GM21367 (cell line): ENCODE measurements around the gene CRACR2A.

Experiments
- ATAC-seq: cut with Tn5 transposase; IDR thresholded peaks from one replicate; pipeline ENCODE4 v1.9.1; 2021; ENCODE audit not compliant: unreplicated experiment

Gene CRACR2A

DNA sequence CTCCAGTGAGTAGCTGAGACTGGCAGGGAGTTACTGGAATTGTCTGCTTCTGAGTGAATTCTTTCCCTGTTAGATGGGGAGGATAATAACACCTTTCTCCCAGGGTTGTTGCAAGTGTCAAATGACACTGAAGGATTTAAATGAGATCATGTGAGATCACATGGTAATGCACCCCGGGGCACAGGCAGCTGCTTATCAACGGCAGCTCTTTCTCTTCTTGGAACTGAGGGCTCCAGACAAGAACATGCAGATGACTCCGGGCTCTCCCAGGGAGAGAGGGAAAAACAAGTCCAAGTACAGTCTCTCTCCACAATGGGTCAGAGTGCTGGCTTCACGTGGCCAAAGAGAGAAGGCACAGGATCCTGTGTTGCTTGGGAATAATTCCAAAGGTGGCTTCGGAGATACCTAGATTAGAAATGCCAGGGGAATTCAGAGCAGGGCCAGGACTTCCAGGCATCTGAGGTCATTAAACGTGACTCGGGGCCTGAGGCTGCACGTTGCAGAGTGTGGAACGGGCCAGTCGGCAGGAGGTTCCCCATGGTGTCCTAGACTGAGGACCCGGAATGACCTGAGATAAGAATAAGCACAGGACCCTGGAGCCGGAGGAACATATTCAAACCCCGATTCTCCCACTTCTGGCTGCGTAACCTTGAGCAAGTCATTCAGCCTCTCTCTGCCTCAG is 152.7 kb downstream of the CRACR2A start:
- ATAC-seq, result no peak

DNA sequence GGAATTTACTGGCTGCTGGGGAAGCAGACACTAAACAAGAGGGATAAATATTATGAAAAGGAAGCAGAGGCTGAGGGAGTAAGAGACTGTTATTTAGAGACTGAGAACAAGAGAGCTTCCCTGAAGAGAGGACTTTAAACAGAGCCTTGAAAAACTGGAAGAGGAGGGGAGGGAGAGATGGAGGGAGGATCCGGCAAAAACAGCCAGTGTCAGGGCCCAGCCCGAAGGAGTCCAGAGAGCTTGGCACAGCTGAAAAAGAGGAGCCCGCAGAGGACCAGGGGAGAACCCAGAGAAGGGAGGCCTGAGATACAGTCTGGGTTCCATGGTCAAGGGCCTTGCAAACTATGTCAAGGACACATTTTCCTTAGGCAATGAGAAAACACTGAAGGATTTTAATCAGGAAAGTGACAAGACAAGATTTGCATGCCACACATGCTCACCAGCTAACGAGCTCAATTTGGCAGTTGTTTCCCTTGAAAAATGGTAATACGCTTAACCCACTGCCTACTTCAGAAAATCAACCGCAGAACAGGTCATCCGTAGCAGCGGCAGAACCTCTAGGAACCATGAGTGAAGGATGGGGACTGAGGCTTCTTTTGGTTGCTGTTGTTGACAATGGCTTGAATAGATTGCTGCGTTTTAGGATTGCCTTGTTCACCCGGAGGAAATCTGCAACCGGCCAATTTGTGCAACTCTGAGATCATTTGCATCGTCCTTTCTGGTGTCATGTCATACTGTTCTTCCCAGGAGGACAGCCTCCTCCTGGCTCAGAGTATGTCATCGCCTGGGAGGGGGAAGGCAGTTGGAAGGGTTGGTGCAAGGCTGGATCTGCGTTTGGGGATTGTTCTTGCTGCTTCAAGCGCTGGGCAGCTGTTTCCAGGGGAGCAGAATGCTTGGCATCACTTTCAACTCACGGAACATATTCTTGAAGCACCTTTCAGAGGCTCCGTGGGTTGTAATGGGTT is 153.7 kb downstream of the CRACR2A start:
- no peak for ATAC-seq

DNA sequence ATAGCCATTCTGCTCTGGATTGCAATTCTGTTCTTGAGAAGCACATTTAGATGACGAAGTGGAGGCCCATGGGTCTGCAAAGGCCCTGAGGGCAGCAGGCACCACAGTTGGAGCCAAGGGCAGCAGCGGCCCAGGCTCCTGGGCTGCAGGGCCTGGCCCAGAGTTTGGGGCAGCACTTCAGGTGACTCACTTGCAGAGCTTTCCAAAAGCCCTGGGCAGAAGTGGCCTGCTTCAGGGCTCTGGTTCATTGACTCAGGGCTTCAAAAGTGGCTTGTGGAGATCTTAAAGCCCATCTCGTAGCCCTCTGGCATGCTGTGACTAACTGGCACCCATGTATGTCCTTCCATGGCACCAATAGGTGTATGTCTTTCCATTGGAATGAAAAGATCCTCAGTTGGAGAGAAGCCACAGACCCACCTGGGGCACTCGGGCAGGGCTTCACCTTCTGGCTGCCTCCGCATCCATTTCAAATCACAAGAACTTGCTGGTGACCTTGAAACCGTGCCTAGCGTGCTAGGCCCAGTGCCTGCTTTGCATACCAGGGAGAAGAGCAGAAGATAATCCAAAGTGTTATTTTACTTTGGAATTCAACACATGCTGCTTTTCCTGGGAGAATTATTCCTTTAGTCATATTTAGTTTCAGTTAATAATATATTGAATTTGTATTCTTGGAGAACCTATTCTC is 155.2 kb downstream of the CRACR2A start:
- ATAC-seq, result no peak

DNA sequence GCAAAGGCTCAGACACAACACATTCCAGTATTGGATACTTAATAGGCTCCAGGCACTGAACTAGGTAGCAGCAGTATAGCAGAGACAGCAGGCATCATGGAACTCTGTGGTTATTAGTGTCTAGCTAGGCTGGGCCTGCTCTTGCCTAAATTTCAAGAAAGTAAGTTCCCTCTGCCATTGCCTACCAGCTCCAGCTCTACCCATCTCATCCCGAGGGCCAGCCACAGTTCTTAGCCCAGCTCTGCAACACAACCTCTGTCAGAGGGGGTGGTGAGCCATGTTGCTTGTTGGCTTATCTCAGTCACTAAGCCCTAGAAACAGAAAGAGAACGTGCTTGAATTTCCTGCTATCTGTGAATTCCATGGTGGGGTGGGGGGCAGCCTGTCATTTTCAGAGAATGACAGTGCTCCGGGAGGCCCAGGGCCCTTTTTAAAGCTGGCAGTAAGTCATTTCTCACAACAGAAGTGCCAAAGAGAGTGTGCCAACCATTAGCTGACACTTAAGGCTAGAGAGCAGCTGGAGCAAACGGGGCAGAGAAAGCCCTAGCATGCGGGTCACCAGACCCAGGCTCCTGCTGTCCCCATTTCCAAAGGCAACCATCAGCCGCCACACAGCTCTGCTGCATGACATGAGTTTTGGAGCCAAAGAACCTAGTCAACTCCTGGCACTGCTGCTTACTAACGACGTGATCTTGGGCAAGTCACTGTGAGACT is 156.1 kb downstream of the CRACR2A start:
- ATAC-seq, result no peak

DNA sequence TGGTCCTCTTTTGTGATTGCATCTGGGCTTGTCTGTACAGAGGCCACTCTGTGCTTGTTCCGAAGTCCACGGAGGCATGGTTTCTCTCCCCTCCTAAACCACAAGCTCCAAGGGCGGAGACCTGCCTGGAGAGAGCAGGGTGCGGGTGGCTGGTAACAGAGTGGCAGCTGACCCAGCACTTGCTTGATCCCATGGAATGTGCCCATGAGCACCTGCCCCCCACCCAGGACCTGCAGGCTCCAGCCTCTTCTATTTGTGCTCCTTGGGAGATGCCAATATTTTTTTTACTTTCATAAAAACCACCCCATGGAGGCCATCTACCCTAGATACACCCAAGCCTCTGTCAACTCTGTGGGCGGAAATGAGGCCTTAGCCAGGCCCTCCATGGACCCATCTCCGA is 157.2 kb downstream of the CRACR2A start:
- ATAC-seq, result no peak

DNA sequence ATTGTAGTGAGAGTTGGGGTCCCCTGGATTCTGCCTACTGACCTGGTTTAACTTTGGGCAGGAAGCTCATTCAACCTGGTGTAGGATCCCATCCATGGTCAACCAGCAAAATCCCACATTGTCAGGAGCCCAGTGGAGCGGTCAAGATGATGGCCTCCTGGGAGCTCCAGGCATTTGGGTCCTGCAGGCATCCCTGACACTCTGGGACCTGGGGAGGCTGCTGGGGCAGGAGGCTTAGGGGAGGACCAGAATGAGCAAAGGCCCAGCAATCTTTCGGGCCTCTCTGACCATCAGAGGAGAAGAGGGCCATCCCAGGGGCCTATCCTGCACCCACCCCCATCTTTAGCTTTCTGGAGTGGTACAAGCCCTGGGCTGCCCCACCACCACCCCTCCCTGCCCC is 157.9 kb downstream of the CRACR2A start:
- ATAC-seq, result no peak

DNA sequence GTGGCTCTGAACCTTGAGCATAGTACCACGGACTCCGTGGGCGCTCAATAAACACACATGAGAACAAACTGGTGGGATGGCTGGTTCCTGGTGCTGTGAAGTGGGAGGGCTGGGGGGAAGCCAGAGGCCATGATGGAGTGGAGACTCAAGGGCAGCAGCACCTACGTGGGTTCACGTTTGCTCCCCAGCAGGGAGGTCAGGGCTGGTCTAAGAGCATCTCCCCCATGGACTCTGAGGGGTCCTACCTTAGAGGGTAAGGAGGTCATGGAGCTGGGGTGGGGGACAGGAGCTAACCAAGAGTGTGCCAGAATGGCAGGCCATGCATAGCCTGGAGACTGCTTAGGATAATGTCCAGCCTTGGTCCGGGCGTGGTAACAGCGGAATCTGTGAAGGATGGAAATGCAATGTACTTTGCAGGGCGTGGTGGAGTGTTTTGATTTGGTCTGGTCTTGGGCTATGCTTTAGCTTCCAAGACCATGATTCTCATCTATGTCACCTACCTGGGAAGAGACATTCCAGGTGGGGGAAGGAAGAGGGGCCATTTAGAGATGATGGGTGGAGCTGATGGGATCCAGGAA is 158.9 kb downstream of the CRACR2A start:
- ATAC-seq, result no peak

DNA sequence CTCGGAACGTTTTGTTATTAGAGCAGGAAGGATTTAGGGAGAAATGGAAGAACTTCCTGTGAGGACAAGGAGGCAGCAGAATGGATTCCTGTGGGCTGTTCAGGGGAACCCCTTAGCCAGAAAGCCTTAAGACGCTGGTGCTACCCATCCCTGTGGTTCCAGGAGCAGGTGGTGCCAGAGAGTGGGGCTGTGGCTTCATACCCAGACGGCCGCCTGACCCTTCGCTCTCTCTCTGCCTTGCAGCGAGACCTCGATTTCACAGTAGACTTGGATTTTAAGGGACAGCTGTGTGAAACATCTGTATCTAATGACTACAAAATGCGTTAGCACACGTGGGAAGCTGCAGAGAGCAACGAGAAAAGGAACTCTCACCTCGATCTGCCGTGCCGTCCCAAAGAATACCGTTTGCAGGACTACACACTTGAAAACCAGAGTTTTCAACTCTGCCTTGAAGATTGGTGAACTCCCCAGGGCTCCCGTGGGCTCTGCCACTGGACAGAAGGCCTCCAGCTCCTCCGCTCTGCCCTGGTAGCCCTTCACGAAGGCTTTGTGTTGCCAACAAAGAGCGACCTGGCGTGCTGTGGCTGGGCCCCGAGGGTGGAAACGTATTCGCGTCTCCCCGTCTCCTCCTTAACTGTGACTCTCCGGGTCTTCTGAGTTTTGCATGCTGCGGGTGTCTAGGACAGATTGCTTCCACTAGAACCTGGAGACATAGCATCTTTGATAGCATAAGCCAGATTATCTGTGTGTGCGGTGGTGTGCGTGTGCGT is 159.9 kb downstream of the CRACR2A start:
- no peak for ATAC-seq

DNA sequence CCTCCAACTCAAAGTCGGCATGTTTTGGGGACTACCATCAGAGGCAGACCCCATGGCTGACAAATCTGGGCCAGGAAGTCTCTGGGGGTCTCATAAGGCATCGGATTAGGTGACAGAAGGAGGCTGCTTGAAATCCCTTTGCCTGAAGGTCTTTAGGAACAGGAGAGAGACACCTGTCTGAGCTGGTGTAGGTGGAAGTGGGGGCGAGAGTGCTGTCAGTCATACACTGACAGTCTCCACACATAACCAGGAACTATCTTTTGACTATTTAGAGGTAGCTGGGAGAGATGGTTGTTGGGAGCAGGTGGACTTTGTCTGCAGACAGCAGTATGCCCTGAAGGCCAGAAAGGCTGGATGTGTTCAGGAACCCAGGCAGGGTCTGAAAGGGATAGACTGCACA is 163.2 kb downstream of the CRACR2A start:
- ATAC-seq, result no peak

DNA sequence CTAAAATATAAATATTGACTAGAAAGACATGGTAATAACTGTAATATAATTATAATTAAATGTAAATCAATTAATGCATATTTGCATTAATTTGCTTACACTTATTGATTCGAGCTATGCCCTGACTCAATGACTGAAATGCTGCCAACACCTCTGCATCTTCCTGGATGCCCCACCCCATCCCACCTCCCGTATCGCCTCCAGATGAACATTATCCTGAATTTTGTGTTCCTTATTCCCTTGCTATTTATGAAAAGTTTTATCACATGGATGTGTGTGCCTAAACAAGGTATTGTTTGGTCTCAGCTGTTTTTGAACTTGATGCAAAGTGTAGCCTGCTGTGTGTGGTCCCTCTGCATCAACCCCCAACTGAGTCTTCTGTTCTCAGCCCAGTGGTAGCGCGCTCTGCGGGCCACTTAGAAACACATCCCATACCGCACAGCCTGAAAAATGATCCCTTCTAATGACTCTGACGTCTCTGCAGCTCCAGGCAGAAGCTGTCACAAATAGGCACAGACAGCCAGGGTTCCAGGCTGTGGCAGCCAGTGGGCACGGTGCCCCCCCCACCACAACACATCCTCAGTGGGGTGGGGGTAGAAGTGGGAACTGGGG is 165.4 kb downstream of the CRACR2A start:
- no peak for ATAC-seq

DNA sequence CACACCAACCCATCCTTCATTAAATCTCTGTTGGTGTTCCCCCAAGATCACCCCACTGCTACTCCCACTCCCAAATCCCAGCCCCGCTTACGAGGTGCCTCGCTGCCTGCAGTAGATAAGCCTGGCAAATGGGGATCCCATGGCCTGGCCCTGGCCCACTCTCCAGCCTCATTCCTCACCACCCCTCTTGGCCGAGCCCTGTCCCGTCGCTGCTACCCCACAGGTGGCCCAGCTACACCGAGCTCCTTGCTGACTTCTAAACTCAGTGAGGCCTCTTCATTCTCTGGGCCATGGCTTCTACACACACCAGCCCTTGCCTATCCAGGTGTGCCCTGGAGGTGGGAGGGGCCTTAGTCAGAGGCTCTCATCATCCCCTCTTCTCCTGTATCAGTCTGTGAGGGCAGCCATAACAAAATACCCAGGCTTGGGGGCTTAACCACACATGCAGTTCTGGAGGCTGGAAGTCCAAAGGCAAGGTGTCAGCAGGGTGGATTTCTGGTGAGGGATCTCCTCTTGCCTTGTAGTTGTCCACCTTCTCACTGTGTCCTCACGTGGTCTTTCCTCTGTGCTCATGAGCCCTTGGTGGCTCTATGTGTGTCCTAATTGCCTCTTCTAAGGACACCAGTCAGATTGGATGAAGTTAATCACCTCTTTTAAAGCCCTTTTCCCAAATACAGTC is 169.1 kb downstream of the CRACR2A start:
- no peak for ATAC-seq

DNA sequence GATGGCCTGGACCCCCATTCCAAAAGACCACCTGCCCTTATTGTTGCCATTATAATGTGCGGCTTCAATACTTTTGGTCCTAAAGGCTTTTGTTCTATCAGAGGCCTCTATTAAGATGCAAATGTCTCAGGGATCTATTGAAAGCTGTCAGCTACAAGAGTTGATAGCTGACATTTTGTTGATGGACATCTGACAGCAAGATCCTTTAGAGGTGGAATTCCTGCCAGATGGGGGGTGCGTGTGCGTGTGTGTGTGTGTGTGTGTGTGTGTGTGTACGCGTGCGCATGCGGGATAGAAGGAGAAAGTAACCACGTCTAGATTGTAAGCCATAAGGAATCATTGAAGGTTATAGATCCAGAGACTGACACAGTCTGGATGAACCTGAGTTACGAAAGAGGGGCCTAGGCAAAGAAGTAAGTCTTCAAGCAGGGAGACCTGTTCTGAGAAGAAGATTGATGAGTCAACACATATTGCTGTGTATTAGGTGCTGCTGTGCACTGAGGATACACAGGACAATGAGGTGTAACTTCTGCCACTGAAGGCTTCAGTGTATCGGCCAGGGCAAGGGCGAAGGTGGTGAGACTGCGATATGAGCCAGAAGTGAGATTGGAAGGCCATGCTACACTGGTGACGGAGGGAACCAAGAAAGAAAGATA is 172.7 kb downstream of the CRACR2A start:
- no peak for ATAC-seq

DNA sequence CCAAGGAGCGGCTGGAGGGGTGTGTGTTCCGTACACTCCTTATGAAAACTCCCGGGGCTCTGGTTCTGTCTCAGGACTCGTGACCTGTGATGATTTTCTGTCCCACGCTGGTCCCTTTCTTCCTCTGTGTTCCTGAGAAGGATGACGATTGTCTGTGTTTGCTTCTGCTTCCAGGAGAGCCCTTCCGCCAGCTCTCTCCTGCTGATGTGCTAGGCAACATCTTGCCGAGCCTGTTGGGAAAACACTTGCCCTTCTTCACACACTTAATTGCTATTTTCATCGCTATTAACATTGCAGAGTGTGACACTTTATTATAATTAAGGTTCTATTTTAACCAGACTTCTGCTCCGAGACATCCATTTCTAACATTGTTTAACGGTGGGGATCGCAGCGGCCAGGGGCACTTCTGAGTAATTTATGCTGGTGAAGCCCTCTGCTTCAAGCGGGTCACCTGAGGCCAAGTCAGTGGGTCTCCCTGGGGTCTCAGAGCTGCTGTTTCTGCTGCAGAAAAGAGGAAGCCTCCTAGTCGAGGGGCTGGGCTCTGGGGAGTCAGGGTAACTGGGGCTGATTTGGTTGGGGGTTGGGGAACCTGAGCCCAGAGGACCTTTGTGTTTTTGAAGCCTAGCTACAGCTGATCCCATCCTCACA is 173.3 kb downstream of the CRACR2A start:
- ATAC-seq, result no peak

DNA sequence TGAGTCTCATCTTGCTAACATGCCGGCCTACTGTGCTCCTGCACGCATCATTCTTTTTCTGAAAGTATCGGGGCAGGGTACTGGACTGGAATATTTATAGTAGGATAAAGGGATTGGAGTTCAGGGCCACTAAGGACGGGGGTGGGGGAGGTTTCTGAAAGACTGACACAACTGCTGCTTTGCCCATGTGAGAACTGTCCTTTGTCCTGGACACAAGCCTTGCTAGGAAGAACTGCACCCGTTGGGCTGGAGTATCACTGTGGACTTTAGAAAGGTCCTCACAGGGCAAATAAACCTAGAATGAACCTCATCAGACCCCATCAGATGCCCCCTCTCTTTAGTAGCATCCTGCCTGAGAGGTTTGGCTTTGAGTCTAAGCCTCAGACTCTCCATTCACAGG is 174.4 kb downstream of the CRACR2A start:
- no peak for ATAC-seq

DNA sequence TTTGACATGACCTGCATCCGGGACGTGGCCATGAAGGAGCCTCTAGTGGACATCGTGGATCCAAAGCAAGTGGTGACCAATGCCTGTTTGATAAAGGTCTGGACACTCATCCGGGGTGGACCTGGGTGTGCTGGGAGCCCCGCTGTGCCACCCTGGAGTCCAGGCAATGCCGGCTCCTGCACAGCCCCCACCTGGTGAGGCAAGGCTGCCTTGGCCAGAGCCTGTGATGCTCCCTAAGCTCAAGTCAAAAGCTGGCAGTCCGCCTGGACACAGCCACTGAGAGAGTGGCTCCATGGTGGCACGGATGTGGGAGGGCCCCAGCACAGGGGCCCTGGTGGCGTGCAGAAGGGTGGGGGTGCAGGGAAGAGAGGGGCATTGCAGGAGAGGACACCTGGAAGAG is 176.0 kb downstream of the CRACR2A start:
- no peak for ATAC-seq

DNA sequence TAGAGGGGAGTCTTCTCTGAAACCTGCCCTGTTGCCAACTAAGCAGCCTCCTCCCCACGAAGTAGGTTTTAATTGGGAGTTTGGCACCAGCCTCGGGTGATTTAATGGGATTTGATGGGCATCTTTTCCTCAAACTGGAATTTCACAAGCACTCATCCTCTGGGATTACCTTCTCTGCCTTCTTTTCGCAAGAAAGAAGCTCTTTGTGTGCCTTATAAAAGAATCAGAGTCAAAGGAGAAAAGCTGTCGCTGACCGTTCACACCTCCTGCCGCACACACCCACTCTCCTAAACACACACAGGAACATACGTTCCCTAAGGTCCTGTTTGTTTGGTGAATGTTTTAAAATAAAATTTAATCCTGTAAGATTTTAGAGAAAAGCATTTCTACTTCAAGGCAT is 177.9 kb downstream of the CRACR2A start:
- ATAC-seq, result no peak

DNA sequence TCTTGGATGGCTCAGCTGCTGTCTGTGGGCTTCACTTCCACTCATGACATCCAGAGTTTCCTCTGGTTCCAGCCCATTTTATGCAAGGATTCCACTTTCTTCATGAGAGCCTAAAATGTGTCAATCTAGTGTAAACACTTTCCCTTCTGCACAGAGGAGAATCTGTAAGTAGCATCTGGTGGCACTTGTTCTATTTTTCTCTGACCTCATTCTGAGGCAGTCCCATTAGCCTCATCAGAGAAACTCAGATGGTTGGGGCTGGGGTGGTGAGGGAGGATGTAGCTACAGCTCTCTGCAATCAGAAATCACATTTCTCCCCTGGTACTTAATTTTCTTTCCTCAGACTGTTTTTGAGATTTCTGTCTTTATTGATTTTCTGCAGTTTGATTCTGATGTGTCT is 180.3 kb downstream of the CRACR2A start:
- ATAC-seq, result no peak

DNA sequence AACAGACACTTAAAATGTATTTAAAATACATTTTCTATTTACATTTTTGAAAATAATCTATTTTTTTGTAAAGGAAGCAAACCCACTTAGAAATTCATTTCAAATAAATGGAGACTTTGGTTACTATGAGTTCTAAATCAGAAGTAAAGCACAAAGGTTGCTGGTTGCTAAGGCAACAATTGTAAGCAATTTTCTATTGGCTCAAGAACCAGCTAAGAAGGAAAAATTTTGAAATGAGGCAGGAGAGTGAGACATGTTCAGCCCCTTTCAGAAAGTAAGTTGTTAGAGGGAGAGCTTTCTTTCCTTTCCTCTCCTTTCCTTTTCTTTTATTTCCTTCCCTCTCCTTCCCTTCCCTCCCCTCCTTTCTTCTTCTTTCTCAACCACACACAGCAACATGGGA is 181.2 kb downstream of the CRACR2A start:
- ATAC-seq, result no peak
